Measurements from ENCODE around the gene DNASE2B.

GRCh38 chr1:84412316-84412942, 14.1 kb downstream of the DNASE2B start:
- TF ChIP-seq CTCF (IDR thresholded peaks at IDR 0.05) = no peak
- TF ChIP-seq POLR2A (IDR thresholded peaks at IDR 0.05) = no peak
